NCI-H1092 treated with DMSO at 0.1 percent for 48 hours (cell line): ENCODE data around the gene TAP1.
"Not testable (repeated sequence)": the region's sequence is repeated elsewhere in the genome, so short reads cannot be mapped to it uniquely, and the experiment has no call there.

Experiments used
- DNase-seq: peaks from one replicate; lab custom pipeline; 2025; lab: John Stamatoyannopoulos, UW

The TAP1 gene, protein sequence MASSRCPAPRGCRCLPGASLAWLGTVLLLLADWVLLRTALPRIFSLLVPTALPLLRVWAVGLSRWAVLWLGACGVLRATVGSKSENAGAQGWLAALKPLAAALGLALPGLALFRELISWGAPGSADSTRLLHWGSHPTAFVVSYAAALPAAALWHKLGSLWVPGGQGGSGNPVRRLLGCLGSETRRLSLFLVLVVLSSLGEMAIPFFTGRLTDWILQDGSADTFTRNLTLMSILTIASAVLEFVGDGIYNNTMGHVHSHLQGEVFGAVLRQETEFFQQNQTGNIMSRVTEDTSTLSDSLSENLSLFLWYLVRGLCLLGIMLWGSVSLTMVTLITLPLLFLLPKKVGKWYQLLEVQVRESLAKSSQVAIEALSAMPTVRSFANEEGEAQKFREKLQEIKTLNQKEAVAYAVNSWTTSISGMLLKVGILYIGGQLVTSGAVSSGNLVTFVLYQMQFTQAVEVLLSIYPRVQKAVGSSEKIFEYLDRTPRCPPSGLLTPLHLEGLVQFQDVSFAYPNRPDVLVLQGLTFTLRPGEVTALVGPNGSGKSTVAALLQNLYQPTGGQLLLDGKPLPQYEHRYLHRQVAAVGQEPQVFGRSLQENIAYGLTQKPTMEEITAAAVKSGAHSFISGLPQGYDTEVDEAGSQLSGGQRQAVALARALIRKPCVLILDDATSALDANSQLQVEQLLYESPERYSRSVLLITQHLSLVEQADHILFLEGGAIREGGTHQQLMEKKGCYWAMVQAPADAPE

DNA sequence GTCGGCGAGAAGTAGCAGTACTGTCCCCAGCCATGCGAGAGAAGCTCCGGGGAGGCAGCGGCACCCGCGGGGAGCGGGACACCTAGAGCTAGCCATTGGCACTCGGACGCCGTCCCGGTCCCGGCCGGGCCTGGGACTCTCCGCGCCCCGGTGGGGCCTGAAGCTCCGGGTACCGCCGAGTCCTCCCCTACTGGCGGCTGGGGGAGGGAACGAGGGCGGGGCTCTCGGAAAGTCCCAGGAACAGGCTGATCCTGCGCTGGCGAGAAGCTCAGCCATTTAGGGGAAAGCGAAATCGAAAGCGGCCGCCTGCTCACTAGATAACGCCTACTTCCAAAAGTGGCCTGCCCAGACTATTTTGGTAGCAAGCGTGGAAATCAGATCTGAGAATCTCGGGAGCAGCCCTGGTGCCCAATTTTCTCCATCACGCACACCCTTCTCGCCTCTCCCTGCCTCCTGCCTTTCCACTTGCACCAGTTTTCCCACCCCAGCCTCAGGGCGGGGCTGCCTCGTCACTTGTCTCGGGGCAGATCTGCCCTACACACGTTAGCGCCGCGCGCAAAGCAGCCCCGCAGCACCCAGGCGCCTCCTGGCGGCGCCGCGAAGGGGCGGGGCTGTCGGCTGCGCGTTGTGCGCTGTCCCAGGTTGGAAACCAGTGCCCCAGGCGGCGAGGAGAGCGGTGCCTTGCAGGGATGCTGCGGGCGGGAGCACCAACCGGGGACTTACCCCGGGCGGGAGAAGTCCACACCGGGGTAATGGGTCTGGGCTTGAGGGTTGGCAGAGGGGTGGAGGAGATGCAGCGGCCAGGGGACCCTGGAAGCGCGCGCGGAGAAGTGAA, at the start of gene TAP1, which contains the start of gene PSMB9:
TAP1 (minus strand) TSS at position 164 of the 835 bp plus-strand sequence; CDS start at position 96, 68 bp downstream.
PSMB9 (plus strand) TSS at position 652 of the 835 bp plus-strand sequence; CDS start at position 690, 38 bp downstream.
- DNase-seq, result peak; percentile 18

- DNase-seq, result no peak
Measured at GRCh38 chr6:32895006-32895345, 41.5 kb upstream of the TAP1 start.

GRCh38 chr6:32894085-32895005, 40.8 kb upstream of the TAP1 start:
- peak; percentile 89 for DNase-seq

DNA sequence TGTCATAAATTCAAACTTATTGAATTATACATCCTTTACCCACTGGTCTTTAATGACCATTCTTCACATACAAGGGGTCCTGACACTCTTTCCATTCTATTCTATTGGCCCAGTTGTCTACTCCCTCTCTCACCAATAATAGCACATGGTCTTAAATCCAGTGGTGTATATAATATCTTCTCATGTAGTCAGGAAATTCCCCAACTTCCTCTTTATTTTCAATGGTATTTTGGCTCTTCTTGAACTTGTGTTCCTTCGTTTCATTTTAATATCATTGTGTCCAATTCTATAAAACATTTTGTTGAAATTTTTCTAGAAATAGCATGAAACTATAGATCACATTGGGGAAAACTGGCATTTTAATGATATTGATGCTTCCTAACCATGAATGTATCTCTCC, 37.3 kb upstream of the TAP1 start:
- no peak for DNase-seq

- DNase-seq, result no peak
Measured at GRCh38 chr6:32889533-32889932, 36.0 kb upstream of the TAP1 start.

- no peak for DNase-seq
Measured at GRCh38 chr6:32888576-32888975, 35.1 kb upstream of the TAP1 start.

GRCh38 chr6:32887616-32888015, 34.1 kb upstream of the TAP1 start:
- DNase-seq, result no peak

DNA sequence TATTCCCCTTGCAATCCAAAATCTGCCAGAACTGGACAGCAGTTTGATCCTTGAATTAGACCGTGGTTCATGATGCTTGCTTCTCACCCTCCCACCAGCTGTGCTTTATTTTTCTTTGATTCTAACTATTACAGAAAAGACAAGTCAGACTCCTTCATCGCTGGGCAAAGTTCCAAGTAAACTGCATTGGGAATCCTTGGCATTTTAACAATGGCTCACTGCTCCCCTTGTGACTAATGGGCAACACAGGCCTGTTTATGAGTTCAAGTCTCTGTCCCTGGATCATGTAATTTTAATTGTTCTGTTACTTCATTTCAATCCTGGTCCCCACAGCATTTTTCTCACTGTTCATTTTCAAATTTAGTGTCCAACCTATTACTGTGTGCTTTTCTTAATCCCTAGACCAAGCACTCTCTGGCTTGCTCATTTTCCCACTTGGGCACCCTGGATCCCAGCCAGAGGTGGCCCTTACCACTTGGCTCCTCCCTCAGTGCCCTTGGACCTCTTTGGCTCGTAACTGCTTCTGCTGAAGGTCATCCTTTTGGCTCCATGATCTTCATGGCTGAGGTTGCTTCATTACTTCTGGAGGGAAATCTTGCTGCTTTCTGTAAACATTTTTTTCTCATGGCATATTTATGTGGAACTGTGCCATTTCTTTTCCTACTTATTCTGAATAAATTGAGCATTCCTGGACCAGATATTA, 33.3 kb upstream of the TAP1 start:
- DNase-seq, result no peak

DNA sequence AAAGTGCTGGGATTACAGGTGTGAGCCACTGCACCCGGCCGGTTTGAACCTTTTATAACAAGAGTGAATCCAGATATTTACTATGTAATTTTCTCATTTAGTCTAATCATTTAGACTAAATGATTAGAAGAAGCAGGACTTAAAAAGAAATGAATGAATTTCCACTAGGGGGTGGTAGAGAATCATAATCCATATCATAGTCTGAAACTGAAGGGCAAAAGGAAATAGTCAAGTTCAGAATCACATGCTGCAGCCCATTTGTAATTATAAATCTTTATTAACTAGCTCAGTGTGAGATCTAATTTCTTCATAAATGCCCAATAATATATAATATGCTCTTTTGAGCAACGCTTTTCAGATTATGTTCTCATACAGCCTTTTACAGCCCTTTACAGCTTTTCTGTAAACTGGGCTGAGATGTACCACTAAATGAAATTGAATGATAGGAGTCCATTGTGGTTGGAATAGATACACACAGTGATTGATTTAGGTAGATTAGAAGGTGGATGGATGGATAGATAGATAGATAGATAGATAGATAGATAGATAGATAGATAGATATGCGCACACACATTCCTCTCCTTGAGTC, 32.3 kb upstream of the TAP1 start:
- DNase-seq, result peak; percentile 27

- DNase-seq, result no peak
Measured at GRCh38 chr6:32883789-32884188, 30.3 kb upstream of the TAP1 start.

DNA sequence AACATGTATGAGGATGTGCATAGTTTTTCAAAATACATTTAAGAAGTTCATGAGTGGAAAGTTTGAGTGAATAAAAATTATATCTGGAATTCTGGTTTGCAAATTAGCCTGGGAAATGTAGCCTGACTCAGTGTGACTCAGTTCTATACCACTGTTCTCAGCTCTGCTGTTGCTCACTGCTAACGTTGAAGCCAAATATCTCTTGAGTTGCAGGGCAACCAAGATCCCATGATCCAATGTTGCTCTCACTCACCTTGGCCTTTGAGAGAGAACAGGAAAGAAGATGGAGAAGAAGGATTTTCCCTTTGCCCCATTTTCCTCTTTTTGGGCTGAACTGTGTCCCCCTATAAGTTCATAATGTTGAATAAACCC, 29.4 kb upstream of the TAP1 start:
- no peak for DNase-seq

- not testable (repeated sequence) for DNase-seq
Measured at GRCh38 chr6:32880962-32881361, 27.5 kb upstream of the TAP1 start.

- DNase-seq, result no peak
Measured at GRCh38 chr6:32879691-32880090, 26.2 kb upstream of the TAP1 start.

GRCh38 chr6:32876603-32877002, 23.1 kb upstream of the TAP1 start:
- DNase-seq, result no peak

DNA sequence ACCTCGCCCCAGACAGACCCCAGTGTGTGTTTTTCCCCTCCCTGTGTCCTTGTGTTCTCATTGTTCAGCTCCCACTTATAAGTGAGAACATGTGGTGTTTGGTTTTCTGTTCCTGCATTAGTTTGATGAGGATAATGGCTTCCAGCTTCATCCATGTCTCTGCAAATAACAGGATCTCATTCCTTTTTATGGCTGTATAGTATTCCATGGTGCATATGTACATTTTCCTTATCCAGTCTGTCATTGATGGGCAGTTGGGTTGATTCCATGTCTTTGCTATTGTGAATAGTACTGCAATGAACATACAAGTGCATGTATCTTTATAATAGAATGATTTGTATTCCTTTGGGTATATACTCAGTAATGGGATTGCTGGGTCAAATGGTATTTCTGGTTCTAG, 20.4 kb upstream of the TAP1 start:
- not testable (repeated sequence) for DNase-seq

DNA sequence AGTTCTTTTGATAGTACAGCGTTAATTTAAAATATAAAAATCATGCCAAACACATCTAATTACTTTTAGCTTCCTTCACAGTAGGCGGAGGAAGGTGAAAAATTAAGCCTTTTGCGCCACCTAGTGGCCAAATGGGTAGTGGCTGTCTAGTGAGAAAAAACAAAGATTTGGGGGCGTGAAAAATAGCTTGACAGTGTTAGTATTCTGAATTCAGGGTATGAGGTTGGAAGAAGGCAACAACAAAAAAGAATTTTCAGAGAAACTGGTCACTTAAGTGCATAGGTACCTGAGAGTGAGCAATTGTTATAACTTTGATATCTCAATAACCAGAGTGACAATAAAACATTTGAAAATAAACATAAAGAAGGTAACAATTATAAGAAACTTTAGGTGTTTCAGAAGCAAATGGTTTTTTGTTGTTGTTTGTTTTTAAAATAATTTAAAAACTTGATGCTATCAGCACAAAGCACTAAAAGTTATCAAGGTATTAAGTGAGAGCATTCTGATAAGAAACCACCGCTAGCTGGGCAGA, 14.8 kb upstream of the TAP1 start:
- peak; percentile 40 for DNase-seq

GRCh38 chr6:32867554-32868256, 14.2 kb upstream of the TAP1 start:
- no peak for DNase-seq

GRCh38 chr6:32867022-32867477, 13.5 kb upstream of the TAP1 start:
- no peak for DNase-seq

GRCh38 chr6:32865724-32866443, 12.4 kb upstream of the TAP1 start:
- no peak for DNase-seq
